Measurements from ENCODE around the gene PAX1. TPM values are rescaled to one million over a fixed set of nuclear protein-coding genes. Genes with fewer than 3 reads are reported as not detected.
A peak's percentile ranks its signal among the peaks of the same experiment; 100 is the strongest.

Gene PAX1
- total RNA-seq, 1 donor from 2014 or later = under 0.01 TPM

GRCh38 chr20:21702016-21702415 lies 3.4 kb upstream of the PAX1 start:
- H3K9ac ChIP-seq (ENCODE audit: low read depth in 1 of 3, low read length in 3 of 3) = no peak overlapping the region
- no peaks in the 10 kb centered on the region for H3K36me3 ChIP-seq (ENCODE audit: control insufficient read depth in 3 of 3, insufficient read depth in 3 of 3, low read length in 3 of 3)
- peaks cover 67 to 80% (median 69%) of the 10 kb centered on the region in 3 donors for H3K27me3 ChIP-seq (ENCODE audit: control insufficient read depth in 3 of 3, insufficient read depth in 3 of 3, low read length in 3 of 3)
- H3K4me3 ChIP-seq (ENCODE audit: low read length in 3 of 3) = no peak overlapping the region
- H3K9me3 ChIP-seq (ENCODE audit: control insufficient read depth in 3 of 3, low read length in 3 of 3) = peaks cover 0 to 2% (median 0%) of the 10 kb centered on the region in 3 donors
- H3K27ac ChIP-seq (ENCODE audit: low read depth, low read length) = no peak overlapping the region
- H3K4me1 ChIP-seq (ENCODE audit: control insufficient read depth in 3 of 3, insufficient read depth in 3 of 3, low read length in 3 of 3) = peaks cover 5 to 14% (median 10%) of the 10 kb centered on the region in 3 donors

- H3K4me3 ChIP-seq (ENCODE audit: low read length in 3 of 3) = peak overlapping the region in 1 of 3 donors; percentile 23
- H3K27ac ChIP-seq (ENCODE audit: low read depth, low read length) = no peak overlapping the region
- H3K4me1 ChIP-seq (ENCODE audit: control insufficient read depth in 3 of 3, insufficient read depth in 3 of 3, low read length in 3 of 3) = peaks cover 5 to 14% (median 10%) of the 10 kb centered on the region in 3 donors
- peaks cover 72 to 85% (median 74%) of the 10 kb centered on the region in 3 donors for H3K27me3 ChIP-seq (ENCODE audit: control insufficient read depth in 3 of 3, insufficient read depth in 3 of 3, low read length in 3 of 3)
- H3K36me3 ChIP-seq (ENCODE audit: control insufficient read depth in 3 of 3, insufficient read depth in 3 of 3, low read length in 3 of 3) = no peaks in the 10 kb centered on the region
- H3K9me3 ChIP-seq (ENCODE audit: control insufficient read depth in 3 of 3, low read length in 3 of 3) = peaks cover 0 to 2% (median 0%) of the 10 kb centered on the region in 3 donors
- no peak overlapping the region for H3K9ac ChIP-seq (ENCODE audit: low read depth in 1 of 3, low read length in 3 of 3)
Measured at GRCh38 chr20:21702553-21703470, 2.7 kb upstream of the PAX1 start.

GRCh38 chr20:21703717-21704407 lies 1.6 kb upstream of the PAX1 start:
- Histone ChIP-seq H3K4me1 (ENCODE audit: control insufficient read depth in 3 of 3, insufficient read depth in 3 of 3, low read length in 3 of 3) (peaks cover 5 to 14% (median 10%) of the 10 kb centered on the region in 3 donors), H3K27me3 (ENCODE audit: control insufficient read depth in 3 of 3, insufficient read depth in 3 of 3, low read length in 3 of 3) (peaks cover 75 to 85% (median 79%) of the 10 kb centered on the region in 3 donors)

GRCh38 chr20:21704408-21705385 lies 767 bp upstream of the PAX1 start:
- Histone ChIP-seq H3K36me3 (ENCODE audit: control insufficient read depth in 3 of 3, insufficient read depth in 3 of 3, low read length in 3 of 3) (no peaks in the 10 kb centered on the region), H3K9ac (ENCODE audit: low read depth in 1 of 3, low read length in 3 of 3) (no peak overlapping the region), H3K9me3 (ENCODE audit: control insufficient read depth in 3 of 3, low read length in 3 of 3) (peaks cover 0 to 2% (median 0%) of the 10 kb centered on the region in 3 donors), H3K4me1 (ENCODE audit: control insufficient read depth in 3 of 3, insufficient read depth in 3 of 3, low read length in 3 of 3) (peaks cover 5 to 14% (median 10%) of the 10 kb centered on the region in 3 donors), H3K4me3 (ENCODE audit: low read length in 3 of 3) (no peak overlapping the region), H3K27me3 (ENCODE audit: control insufficient read depth in 3 of 3, insufficient read depth in 3 of 3, low read length in 3 of 3) (peaks cover 78 to 89% (median 84%) of the 10 kb centered on the region in 3 donors), H3K27ac (ENCODE audit: low read depth, low read length) (no peak overlapping the region)

More at GRCh38 chr20:21703717-21704407, 1.6 kb upstream of the PAX1 start:
- H3K36me3 ChIP-seq (ENCODE audit: control insufficient read depth in 3 of 3, insufficient read depth in 3 of 3, low read length in 3 of 3) = no peaks in the 10 kb centered on the region
- H3K9me3 ChIP-seq (ENCODE audit: control insufficient read depth in 3 of 3, low read length in 3 of 3) = peaks cover 0 to 2% (median 0%) of the 10 kb centered on the region in 3 donors
- no peak overlapping the region for H3K9ac ChIP-seq (ENCODE audit: low read depth in 1 of 3, low read length in 3 of 3)
- H3K4me3 ChIP-seq (ENCODE audit: low read length in 3 of 3) = no peak overlapping the region
- H3K27ac ChIP-seq (ENCODE audit: low read depth, low read length) = no peak overlapping the region

- Histone ChIP-seq H3K9ac (ENCODE audit: low read depth in 1 of 3, low read length in 3 of 3) (peak overlapping the region in 1 of 3 donors; percentile 25), H3K27ac (ENCODE audit: low read depth, low read length) (no peak overlapping the region), H3K4me3 (ENCODE audit: low read length in 3 of 3) (peak overlapping the region in 2 of 3 donors; percentile 41 to 48), H3K9me3 (ENCODE audit: control insufficient read depth in 3 of 3, low read length in 3 of 3) (peaks cover 0 to 2% (median 0%) of the 10 kb centered on the region in 3 donors), H3K27me3 (ENCODE audit: control insufficient read depth in 3 of 3, insufficient read depth in 3 of 3, low read length in 3 of 3) (peaks cover 64 to 84% (median 77%) of the 10 kb centered on the region in 3 donors), H3K4me1 (ENCODE audit: control insufficient read depth in 3 of 3, insufficient read depth in 3 of 3, low read length in 3 of 3) (peaks cover 5 to 14% (median 10%) of the 10 kb centered on the region in 3 donors), H3K36me3 (ENCODE audit: control insufficient read depth in 3 of 3, insufficient read depth in 3 of 3, low read length in 3 of 3) (no peaks in the 10 kb centered on the region)
Measured at GRCh38 chr20:21706261-21707195, 1.1 kb downstream of the PAX1 start.

GRCh38 chr20:21707267-21707666 lies 1.8 kb downstream of the PAX1 start:
- no peaks in the 10 kb centered on the region for H3K36me3 ChIP-seq (ENCODE audit: control insufficient read depth in 3 of 3, insufficient read depth in 3 of 3, low read length in 3 of 3)
- peaks cover 5 to 14% (median 10%) of the 10 kb centered on the region in 3 donors for H3K4me1 ChIP-seq (ENCODE audit: control insufficient read depth in 3 of 3, insufficient read depth in 3 of 3, low read length in 3 of 3)
- H3K9me3 ChIP-seq (ENCODE audit: control insufficient read depth in 3 of 3, low read length in 3 of 3) = no peaks in the 10 kb centered on the region
- H3K27me3 ChIP-seq (ENCODE audit: control insufficient read depth in 3 of 3, insufficient read depth in 3 of 3, low read length in 3 of 3) = peaks cover 67 to 80% (median 72%) of the 10 kb centered on the region in 3 donors
- H3K9ac ChIP-seq (ENCODE audit: low read depth in 1 of 3, low read length in 3 of 3) = no peak overlapping the region
- H3K4me3 ChIP-seq (ENCODE audit: low read length in 3 of 3) = no peak overlapping the region
- H3K27ac ChIP-seq (ENCODE audit: low read depth, low read length) = no peak overlapping the region

GRCh38 chr20:21707999-21708737 lies 2.7 kb downstream of the PAX1 start:
- Histone ChIP-seq H3K9me3 (ENCODE audit: control insufficient read depth in 3 of 3, low read length in 3 of 3) (no peaks in the 10 kb centered on the region), H3K27me3 (ENCODE audit: control insufficient read depth in 3 of 3, insufficient read depth in 3 of 3, low read length in 3 of 3) (peaks cover 68 to 79% (median 72%) of the 10 kb centered on the region in 3 donors), H3K4me3 (ENCODE audit: low read length in 3 of 3) (no peak overlapping the region), H3K4me1 (ENCODE audit: control insufficient read depth in 3 of 3, insufficient read depth in 3 of 3, low read length in 3 of 3) (peaks cover 5 to 10% (median 9%) of the 10 kb centered on the region in 3 donors), H3K36me3 (ENCODE audit: control insufficient read depth in 3 of 3, insufficient read depth in 3 of 3, low read length in 3 of 3) (no peaks in the 10 kb centered on the region), H3K27ac (ENCODE audit: low read depth, low read length) (no peak overlapping the region), H3K9ac (ENCODE audit: low read depth in 1 of 3, low read length in 3 of 3) (no peak overlapping the region)
